Peyer's patch (tissue), 4 donors: ENCODE results near the gene TM9SF1. TPM values are rescaled to one million over a fixed set of nuclear protein-coding genes. Genes with fewer than 3 reads are reported as not detected.

ENCODE experiments used
- DNase-seq, 3 donors: peaks; one replicate each; pipeline ENCODE4 v3.0.0-alpha.2; 2017 to 2019
- H3K27ac ChIP-seq, 4 donors: fragments of 200-600 bp; sonication (generic); one replicate each; pipeline ENCODE4 v1.5.1; 2016 to 2019
- H3K27me3 ChIP-seq, 2 donors: fragments of 200-600 bp; sonication (generic); one replicate each; pipeline ENCODE4 v1.5.1; 2019
- H3K36me3 ChIP-seq, 3 donors: fragments of 200-600 bp; sonication (generic); one replicate each; pipeline ENCODE4 v1.5.1; 2016 to 2019
- H3K4me1 ChIP-seq, 4 donors: fragments of 200-600 bp; sonication (generic); one replicate each; pipeline ENCODE4 v1.5.1; 2016 to 2019
- H3K4me3 ChIP-seq, 4 donors: fragments of 200-600 bp; sonication (generic); 1 replicate in 3 of 4; 2 replicates in 1 of 4; pipeline ENCODE4 v1.5.1; 2016 to 2019; ENCODE audit warnings: mild to moderate bottlenecking in 1 of 4
- H3K9me3 ChIP-seq, 4 donors: fragments of 200-600 bp; sonication (generic); one replicate each; pipeline ENCODE4 v1.5.1; 2016 to 2019; ENCODE audit warnings: mild to moderate bottlenecking in 1 of 4
- POLR2A ChIP-seq, 2 donors: fragments of 450-650 bp; IDR thresholded peaks; one replicate each; pipeline ENCODE4 v1.5.1; 2017; ENCODE audit warnings: antibody characterized with exemption in 2 of 2, mild to moderate bottlenecking in 2 of 2, moderate library complexity in 2 of 2
- total RNA-seq, 4 donors: library from RNA; depleted of rRNA; stranded (reverse); fragments of >200 nt; gene quantifications; one replicate each; pipeline ENCODE4 v1.1.0, GENCODE V29; 2016
- TF ChIP-seq, protein P1 (sequence below), 6 experiments: fragments of 450-650 bp in 4 of 6; fragments of 200-600 bp in 2 of 6; sonication (generic) in 1 of 6; IDR thresholded peaks; one replicate each; pipeline ENCODE4 v1.5.1; 2017 to 2019; ENCODE audit warnings: antibody characterized with exemption in 6 of 6, mild to moderate bottlenecking in 3 of 6, moderate library complexity in 1 of 6

TM9SF1 gene
- total RNA-seq, 4 donors from 2014 or later, result 22.3 to 80.7 (median 49.8) TPM

DNA sequence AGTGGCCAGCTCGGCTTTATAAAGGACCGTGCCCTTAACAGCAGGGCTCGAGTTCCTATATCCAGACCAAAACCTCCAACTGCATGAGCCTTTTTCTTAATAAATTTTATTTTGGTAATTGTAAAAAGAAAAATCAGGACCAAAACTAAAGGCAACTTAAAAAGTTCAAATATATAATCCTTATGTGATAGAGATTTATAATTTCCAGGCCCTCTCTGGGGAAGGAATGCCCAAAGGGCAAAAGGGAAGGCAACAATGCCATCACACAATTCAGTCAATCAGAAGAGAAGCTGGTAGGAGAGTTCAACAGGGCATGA is 6.2 kb downstream of the TM9SF1 start:
- Histone ChIP-seq H3K36me3 (peaks cover 0 to 39% (median 0%) of the 10 kb centered on the region in 3 donors), H3K4me3 (peak overlapping the region in 3 of 4 donors; percentile 76 to 80 (median 78)), H3K9me3 (no peaks in the 10 kb centered on the region), H3K27ac (peak overlapping the region in 3 of 4 donors; percentile 69 to 80 (median 69)), H3K27me3 (no peaks in the 10 kb centered on the region), H3K4me1 (peaks cover 0 to 18% (median 9%) of the 10 kb centered on the region in 4 donors)
- TF ChIP-seq POLR2A (IDR thresholded peaks at IDR 0.05), result no peak
- TF ChIP-seq, protein P1, sequence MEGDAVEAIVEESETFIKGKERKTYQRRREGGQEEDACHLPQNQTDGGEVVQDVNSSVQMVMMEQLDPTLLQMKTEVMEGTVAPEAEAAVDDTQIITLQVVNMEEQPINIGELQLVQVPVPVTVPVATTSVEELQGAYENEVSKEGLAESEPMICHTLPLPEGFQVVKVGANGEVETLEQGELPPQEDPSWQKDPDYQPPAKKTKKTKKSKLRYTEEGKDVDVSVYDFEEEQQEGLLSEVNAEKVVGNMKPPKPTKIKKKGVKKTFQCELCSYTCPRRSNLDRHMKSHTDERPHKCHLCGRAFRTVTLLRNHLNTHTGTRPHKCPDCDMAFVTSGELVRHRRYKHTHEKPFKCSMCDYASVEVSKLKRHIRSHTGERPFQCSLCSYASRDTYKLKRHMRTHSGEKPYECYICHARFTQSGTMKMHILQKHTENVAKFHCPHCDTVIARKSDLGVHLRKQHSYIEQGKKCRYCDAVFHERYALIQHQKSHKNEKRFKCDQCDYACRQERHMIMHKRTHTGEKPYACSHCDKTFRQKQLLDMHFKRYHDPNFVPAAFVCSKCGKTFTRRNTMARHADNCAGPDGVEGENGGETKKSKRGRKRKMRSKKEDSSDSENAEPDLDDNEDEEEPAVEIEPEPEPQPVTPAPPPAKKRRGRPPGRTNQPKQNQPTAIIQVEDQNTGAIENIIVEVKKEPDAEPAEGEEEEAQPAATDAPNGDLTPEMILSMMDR (IDR thresholded peaks at IDR 0.05), result no peak
- no peak for DNase-seq

DNA sequence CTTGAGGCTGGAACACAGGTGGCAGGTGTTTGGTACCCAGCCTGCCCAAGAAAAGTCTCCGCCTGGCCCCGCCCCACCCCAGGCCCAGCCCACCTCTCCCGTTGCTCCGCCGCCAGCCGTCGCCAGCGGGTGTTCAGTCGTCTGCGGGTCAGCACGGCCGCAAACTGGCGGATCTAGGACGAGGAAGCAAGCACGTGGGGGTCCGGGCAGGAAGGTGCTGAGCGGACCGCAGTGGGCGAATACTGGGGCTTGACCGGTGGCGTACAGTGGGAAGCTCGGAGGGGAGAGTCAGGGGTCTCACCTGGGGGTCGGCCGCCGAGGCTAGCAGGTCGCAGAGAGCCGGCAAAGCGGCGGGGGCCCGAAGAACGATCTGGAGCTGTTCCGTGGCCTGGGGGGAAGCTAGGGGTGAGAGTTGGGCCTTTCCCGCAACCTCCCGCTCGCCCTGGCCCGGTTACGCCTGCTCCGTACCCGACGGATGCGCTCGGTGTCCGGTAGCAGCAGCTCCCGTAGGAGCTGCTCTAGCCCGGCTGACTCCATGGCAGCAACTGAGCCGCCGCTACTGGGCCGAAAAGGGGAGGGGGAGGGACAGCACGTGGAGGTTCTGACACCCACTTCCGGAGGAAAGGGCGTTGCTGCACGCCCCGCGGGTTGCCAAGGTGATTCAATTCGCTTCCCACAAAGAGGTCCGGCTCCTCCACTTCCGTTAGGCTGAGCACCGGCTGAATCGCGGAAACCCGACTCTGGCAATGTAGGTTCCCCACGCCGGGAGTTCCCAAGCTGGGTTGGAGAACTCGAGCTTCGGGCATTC is 6.8 kb downstream of the TM9SF1 start, which contains the start of gene IPO4:
IPO4 (minus strand) TSS at position 566 of the 808 bp plus-strand sequence; CDS start at position 537, 29 bp downstream.
- Histone ChIP-seq H3K27ac (peak within 1 kb of the TSS; percentile 36 to 80 (median 69)), H3K4me3 (peak within 1 kb of the TSS; percentile 58 to 80 (median 77)), H3K4me1 (peaks cover 0 to 18% (median 9%) of the 10 kb centered on the region in 4 donors), H3K27me3 (no peaks in the 10 kb centered on the region), H3K9me3 (no peaks in the 10 kb centered on the region), H3K36me3 (peaks cover 0 to 45% (median 0%) of the 10 kb centered on the region in 3 donors)
- peak; percentile 93 to 98 (median 93) for DNase-seq
- TF ChIP-seq POLR2A (IDR thresholded peaks at IDR 0.05), result peak in 1 of 2 donors; percentile 29
- TF ChIP-seq, protein P1 (IDR thresholded peaks at IDR 0.05), result no peak

DNA sequence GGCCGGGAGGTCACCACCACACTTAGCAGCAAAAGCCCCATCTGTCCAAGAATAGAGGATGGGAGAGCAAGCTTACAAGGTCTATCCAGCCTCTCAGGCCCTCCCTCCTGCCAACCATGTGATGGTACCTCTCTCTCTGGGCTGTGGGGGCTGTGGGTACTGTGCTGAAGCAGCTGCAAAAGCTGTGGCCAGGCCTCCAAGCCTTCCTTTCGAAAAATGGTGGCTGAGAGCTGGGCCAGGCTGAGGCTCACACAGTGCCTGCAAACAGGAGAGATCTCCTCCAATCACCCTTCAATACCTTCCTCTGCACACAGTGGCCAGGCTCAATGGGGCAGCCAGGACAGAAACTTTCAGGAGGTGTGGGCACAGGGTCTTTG is 7.7 kb downstream of the TM9SF1 start:
- peak overlapping the region in 1 of 4 donors; percentile 80 for H3K27ac ChIP-seq

DNA sequence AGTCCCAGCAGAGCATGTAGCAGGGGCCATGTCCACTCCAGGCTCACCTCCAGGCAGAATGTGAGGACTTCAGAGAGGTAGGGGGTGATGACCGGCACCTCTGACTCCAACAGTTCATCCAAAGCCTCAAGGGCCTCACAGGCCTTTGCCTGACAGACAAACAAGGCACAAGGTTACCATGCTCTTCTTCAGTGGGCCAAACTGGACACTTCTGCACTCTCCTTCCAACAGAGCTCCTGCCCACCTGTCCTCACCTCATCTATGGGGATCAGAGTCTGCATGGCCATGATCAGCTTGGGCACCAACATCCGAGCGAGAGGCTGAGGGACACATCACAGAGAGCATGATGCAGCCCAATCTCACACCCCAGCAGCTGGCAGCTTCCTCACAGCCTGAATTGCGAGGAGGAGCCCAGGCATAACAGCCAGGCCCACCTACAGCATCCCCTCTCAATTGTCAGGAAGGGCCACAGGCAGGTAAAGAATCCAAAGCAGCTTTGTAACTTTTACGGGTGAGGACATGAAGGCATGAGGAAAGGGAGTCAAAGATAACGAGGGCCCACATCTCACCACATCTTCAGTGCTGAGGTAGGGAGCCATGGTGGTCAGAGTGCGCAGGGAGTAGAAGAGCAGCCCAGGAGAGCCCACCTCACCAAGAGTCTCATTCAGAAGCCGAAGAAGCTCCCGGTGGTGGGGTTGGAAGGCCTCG is 8.3 kb downstream of the TM9SF1 start:
- Histone ChIP-seq H3K27me3 (no peaks in the 10 kb centered on the region), H3K9me3 (no peaks in the 10 kb centered on the region), H3K4me1 (peaks cover 0 to 18% (median 9%) of the 10 kb centered on the region in 4 donors), H3K27ac (no peak overlapping the region), H3K36me3 (peaks cover 0 to 45% (median 0%) of the 10 kb centered on the region in 3 donors), H3K4me3 (no peak overlapping the region)
- TF ChIP-seq, protein P1 (IDR thresholded peaks at IDR 0.05), result no peak
- TF ChIP-seq POLR2A (IDR thresholded peaks at IDR 0.05), result no peak
- DNase-seq, result no peak

More for the DNA sequence above, 7.7 kb downstream of the TM9SF1 start:
- peaks cover 0 to 18% (median 9%) of the 10 kb centered on the region in 4 donors for H3K4me1 ChIP-seq
- no peaks in the 10 kb centered on the region for H3K9me3 ChIP-seq
- DNase-seq, result no peak
- H3K27me3 ChIP-seq, result no peaks in the 10 kb centered on the region
- TF ChIP-seq, protein P1 (IDR thresholded peaks at IDR 0.05), result no peak
- TF ChIP-seq POLR2A (IDR thresholded peaks at IDR 0.05), result no peak
- H3K36me3 ChIP-seq, result peaks cover 0 to 45% (median 0%) of the 10 kb centered on the region in 3 donors
- H3K4me3 ChIP-seq, result peak overlapping the region in 2 of 4 donors; percentile 76 to 78

DNA sequence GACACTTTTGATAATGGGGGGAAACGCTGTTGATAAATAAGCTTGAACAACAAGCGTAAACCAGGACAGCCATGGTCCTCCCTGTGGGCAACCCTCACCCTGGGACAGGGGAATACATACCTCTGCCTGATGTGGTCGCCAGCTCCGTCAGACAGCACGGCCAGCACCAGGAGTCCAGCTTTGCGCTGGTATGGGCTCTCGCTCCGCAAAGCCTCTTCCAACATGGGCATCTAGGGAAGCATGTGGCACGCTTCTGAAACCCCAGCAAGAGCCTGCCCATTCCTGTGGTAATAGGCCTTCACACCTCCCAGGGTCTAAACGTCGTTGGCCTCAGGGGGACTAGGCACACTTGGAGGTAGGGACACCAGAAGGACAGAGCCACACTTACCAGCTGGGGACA is 9.5 kb downstream of the TM9SF1 start:
- H3K4me3 ChIP-seq, result no peak overlapping the region
- DNase-seq, result no peak
- peaks cover 0 to 18% (median 9%) of the 10 kb centered on the region in 4 donors for H3K4me1 ChIP-seq
- TF ChIP-seq, protein P1 (IDR thresholded peaks at IDR 0.05), result no peak
- TF ChIP-seq POLR2A (IDR thresholded peaks at IDR 0.05), result no peak
- H3K9me3 ChIP-seq, result no peaks in the 10 kb centered on the region
- H3K27me3 ChIP-seq, result no peaks in the 10 kb centered on the region
- peaks cover 0 to 53% (median 0%) of the 10 kb centered on the region in 3 donors for H3K36me3 ChIP-seq
- H3K27ac ChIP-seq, result no peak overlapping the region
